Stimulated activated CD4-positive, alpha-beta T cell treated with anti-CD3 and anti-CD28 coated beads, Interleukin-12 subunit alpha, Interleukin-12 subunit beta, amount 100 ng/mL, for 4 hours (primary cell): ENCODE measurements around the gene OR4C3.
"Not testable (repeated sequence)": the region's sequence is repeated elsewhere in the genome, so short reads cannot be mapped to it uniquely, and the experiment has no call there.

Source experiments
- DNase-seq: peaks from one replicate; pipeline ENCODE4 v3.0.0-alpha.2; 2020

Gene OR4C3

DNA sequence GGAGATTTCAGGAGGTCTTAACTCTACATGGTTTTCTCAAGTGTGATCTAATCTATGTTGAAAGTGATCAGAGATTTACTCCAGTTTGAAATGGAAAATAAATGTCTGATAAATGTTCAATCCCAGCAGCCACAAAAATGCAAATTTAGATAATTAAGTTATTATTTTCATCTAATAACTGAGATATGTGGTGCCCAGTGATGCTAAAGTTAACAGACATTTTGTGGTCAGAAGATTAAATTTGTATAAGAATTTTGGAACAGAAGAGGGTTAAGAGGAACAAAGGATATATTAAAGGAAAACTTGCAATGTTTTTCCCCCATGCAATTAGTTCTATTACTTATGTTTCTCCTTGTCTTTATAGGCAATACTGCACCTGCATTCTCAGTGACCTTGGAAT is at the start of gene OR4C3:
Gene OR4C3, plus strand, starts transcription at position 301 of the 400 bp plus-strand sequence. CDS start 102 bp downstream, outside the sequence.
- DNase-seq: not testable (repeated sequence)

DNA sequence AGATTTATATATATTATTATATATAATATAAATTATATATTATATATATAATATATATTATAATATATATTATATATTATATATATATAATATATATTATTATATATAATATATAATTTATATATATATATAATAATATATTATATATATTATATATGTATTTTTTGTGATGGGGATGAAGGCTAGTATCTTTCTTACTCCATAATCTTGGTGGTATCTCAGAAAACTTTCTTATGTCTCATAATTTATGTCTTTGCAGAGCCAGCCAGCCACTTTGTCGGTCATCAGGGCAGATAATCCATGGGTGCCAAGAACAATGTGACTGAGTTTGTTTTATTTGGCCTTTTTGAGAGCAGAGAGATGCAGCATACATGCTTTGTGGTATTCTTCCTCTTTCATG is 18.8 kb upstream of the OR4C3 start, which contains the start of gene OR4S1:
Gene OR4S1, plus strand, starts transcription at position 301 of the 400 bp plus-strand sequence. Its CDS starts 0 bp downstream, at position 301.
- no peak for DNase-seq

DNA sequence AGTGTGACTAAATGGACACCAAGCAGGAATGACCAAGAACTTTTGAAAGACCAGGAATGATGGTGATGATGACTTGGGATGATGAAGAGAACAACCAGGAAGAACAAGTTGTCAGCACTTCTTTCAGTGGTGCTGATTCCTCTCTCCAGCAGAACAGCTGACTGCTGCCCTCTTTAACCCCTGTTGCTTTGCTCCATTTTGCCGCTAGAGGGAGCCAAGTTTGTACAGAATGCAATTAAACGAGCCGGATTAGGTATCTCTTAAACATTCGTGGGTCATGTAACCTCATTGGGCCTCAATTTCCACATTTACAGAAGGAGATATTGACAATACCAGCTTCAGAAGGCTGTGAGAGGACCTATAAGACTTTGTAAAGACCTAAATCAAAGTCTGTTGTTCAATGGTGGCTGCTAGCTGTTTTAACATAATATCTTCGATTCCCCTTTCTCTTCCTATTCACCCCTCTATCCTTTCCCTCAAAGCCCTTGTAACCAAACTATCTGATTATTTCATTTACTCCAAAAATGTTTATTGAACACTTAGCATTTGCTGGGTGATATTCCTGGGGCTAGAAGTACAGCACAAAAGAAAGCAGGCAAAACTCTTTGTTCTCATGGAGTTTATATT is 16.8 kb upstream of the OR4C3 start:
- DNase-seq: peak; percentile 58

DNA sequence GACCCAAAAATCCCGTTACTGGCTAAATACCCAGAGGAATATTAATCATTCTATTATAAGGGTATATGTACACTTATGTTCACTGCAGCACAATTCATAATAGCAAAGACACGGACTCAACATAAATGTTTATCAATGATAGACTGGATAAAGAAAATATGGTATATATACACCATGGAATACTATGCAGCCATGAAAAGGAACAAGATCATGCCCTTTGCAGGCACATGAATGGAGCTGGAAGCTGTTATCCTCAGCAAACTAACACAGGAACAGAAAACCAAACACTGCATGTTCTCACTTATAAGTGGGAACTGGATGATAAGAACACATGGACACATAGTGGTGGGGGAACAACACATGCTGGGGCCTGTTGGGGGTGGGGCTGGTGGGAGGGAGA is 11.1 kb upstream of the OR4C3 start:
- DNase-seq: not testable (repeated sequence)

DNA sequence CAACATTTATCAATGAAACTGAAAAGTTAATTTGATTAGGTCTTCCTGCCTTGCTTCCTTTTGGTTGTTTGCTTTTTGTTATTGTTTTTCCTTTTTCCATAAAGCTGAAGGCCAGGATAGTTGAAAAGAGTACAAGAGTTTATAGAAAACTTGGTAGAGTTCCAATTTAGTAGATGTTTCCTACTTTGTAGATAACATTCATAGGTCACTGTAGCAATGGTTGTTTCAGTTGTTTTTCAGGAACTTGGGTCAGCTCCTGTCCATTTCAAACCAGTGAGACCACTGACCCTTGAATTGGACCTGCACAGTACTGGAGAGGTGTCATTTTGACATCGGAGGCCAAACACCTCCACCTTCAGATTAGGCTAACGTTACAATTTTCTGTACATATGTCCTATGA is 4.9 kb upstream of the OR4C3 start:
- not testable (repeated sequence) for DNase-seq

DNA sequence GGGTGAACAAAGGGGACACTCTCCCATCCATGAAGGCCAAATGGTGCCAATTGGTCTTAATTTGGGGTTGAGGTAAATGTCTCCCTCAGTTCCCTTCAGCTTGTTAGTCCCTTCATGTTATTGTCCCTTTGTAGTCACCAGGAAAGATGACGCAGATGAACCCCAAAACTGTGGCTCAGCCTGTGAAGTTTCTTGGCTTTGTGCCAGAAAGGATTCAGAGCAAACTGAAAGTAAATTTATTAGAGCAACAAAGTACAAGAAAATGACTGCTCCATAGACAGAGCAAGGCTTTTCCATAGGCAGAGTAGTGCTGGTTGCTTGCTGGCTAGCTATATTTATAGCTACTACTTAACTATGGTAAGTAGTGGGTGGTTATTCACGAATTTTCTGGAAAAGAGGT is 16.7 kb downstream of the OR4C3 start:
- no peak for DNase-seq

DNA sequence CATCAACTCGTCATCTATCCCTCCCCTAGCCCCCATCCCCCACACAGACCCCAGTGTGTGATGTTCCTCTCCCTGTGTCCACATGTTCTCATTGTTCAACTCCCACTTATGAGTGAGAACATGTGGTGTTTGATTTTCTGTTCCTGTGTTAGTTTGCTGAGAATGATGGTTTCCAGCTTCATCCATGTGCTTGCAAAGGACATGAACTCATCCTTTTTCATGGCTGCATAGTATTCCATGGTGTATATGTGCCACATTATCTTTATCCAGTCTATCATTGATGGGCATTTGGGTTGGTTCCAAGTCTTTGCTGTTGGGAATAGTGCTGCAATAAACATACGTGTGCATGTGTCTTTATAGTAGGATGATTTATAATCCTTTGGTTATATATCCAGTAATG is 17.8 kb downstream of the OR4C3 start:
- not testable (repeated sequence) for DNase-seq

DNA sequence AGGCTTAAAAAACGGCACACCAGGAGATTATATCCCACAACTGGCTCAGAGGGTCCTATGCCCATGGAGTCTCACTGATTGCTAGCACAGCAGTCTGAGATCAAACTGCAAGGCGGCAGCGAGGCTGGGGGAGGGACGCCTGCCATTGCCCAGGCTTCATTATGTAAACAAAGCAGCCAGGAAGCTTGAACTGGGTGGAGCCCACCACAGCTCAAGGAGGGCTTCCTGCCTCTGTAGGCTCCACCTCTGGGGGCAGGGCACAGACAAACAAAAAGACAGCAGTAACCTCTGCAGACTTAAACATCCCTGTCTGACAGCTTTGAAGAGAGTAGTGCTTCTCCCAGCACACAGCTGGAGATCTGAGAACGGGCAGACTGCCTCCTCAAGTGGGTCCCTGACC is 21.6 kb downstream of the OR4C3 start:
- not testable (repeated sequence) for DNase-seq

DNA sequence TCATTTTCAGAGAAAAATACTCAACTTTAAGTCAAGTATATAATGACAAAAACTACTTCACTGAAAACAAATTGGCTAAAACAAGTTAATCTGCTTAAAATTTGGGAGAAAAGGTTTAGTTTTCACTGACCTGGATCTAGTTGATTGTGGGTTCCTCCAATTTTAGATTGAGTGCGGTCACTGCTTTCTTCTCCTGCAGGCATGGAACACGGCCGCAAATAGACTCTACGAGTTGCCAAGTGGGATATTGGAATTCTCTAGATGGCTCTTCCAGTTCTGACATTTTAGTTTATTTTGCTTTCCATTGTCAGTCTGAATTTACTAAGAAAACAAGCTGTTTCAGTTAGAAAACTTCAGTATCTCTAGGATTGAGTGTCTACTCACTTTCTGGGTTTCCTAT is 29.3 kb downstream of the OR4C3 start:
- DNase-seq: no peak

DNA sequence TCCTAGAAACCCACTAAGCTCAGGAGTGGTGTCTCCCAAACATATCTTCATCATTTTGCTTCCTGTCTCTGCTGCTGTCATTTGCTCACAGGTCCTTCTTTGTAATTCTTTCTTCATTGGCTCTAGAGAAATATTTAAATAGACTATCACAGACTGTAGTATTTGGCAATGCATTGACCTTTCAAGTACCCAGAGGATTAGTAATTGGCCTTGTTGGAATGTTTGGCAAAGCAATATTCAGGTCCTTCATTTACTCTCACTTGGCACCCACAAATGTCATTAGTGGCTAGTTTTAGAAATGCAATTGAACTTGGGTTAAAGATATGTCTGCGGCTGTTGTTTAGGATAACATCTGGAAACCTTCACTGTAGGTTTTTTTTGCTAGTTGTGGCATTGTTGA is 30.0 kb downstream of the OR4C3 start:
- no peak for DNase-seq

DNA sequence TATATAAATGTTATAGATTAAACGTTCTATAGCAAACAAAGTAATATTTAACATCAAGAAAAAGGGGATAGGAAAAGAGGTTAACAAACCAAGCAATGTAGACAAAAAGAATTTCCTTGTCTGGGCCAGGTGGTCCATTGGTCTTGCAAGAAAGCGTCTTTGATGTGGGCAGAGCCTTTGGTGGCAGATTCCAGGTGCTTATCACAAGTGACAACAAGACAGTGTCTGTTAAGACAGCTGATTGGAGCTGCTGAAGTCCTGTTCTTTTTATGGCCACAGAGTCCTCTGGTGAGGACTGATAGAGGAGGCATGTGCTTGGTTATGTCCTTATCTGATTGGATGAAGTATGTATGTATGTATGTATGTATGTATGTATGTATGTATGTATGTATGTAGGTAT is 36.6 kb downstream of the OR4C3 start:
- DNase-seq: not testable (repeated sequence)

DNA sequence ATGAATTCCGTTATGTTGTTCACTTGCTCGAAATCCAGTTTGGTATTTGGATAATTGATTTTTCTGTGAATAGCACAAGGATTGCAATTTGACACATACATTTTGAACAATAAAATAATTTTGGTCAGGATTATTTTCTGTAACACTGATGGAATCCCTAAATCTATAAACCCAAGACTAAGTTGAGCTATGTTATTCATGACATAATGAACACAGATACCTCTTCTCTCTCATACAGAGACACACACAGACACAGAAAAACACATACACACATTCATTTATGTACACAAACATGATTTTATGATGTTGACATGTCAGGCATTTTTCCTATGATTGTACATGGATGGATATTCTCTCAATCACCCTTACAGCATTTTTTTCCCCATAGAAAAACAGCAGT is 41.6 kb downstream of the OR4C3 start, which contains the start of gene OR4C5:
Gene OR4C5, minus strand, starts transcription at position 101 of the 400 bp plus-strand sequence. Its CDS starts 0 bp downstream, at position 101.
- DNase-seq: no peak
